Common myeloid progenitor, CD34-positive (primary cell): ENCODE data around the gene F11R.
A peak's percentile ranks its signal among the peaks of the same experiment; 100 is the strongest.
"Not testable (repeated sequence)": the region's sequence is repeated elsewhere in the genome, so short reads cannot be mapped to it uniquely, and the experiment has no call there.

Source experiments
- CTCF ChIA-PET: fragments of 350-600 bp; sonication (Branson Sonifier 250); formaldehyde crosslinking; loops from one replicate; lab custom pipeline; 2021; ENCODE audit warnings: antibody characterized with exemption; lab: Charles Lee
- POLR2A ChIA-PET: fragments of 350-600 bp; sonication (Branson Sonifier 250); formaldehyde crosslinking; loops from one replicate; lab custom pipeline; 2021; ENCODE audit warnings: antibody characterized with exemption; lab: Charles Lee
- DNase-seq, 3 donors: peaks; one replicate each; pipeline versions ENCODE4 v3.0.0 to v3.0.0-alpha.2; 2013
- H3K27ac ChIP-seq, 2 experiments: 1 replicate in 1 of 2; 2 replicates in 1 of 2; pipeline ENCODE4 v1.7.0; 2013; ENCODE audit warnings: inconsistent platforms in 2 of 2, low read length in 2 of 2, mild to moderate bottlenecking in 2 of 2, low read depth in 1 of 2, moderate library complexity in 1 of 2; ENCODE audit not compliant: severe bottlenecking in 2 of 2, insufficient read depth in 1 of 2, poor library complexity in 1 of 2
- H3K27me3 ChIP-seq, 5 experiments: replicated peaks in 2 of 5; 1 replicate in 3 of 5; 2 replicates in 2 of 5; pipeline versions ENCODE4 v1.6.1 to v1.7.0; 2013; ENCODE audit warnings: low read length in 4 of 5, mild to moderate bottlenecking in 2 of 5, moderate library complexity in 2 of 5, inconsistent platforms in 1 of 5; ENCODE audit not compliant: insufficient read depth in 5 of 5, control insufficient read depth in 4 of 5
- H3K36me3 ChIP-seq, 4 experiments: 1 replicate in 2 of 4; 2 replicates in 2 of 4; pipeline versions ENCODE4 v1.6.1 to v1.7.0; 2013; ENCODE audit warnings: low read length in 3 of 4, control low read depth in 1 of 4, mild to moderate bottlenecking in 1 of 4; ENCODE audit not compliant: control insufficient read depth in 4 of 4, insufficient read depth in 4 of 4
- H3K4me1 ChIP-seq, 4 experiments: 1 replicate in 3 of 4; 2 replicates in 1 of 4; pipeline versions ENCODE4 v1.6.1 to v1.7.1; 2013; ENCODE audit warnings: low read length in 3 of 4, mild to moderate bottlenecking in 3 of 4, control low read depth in 1 of 4, inconsistent platforms in 1 of 4, moderate library complexity in 1 of 4; ENCODE audit not compliant: control insufficient read depth in 4 of 4, insufficient read depth in 4 of 4; ENCODE audit errors: control extremely low read depth in 1 of 4
- H3K4me3 ChIP-seq, 7 experiments: 1 replicate in 4 of 7; 2 replicates in 3 of 7; pipeline versions ENCODE4 v1.5.1 to v1.7.0; 2013; ENCODE audit warnings: mild to moderate bottlenecking in 7 of 7, low read length in 6 of 7, moderate library complexity in 6 of 7, inconsistent platforms in 2 of 7, low read depth in 2 of 7, control low read depth in 1 of 7; ENCODE audit not compliant: insufficient read depth in 4 of 7, control insufficient read depth in 1 of 7; ENCODE audit errors: extremely low read depth in 1 of 7
- H3K9me3 ChIP-seq, 5 experiments: 1 replicate in 4 of 5; 2 replicates in 1 of 5; pipeline versions ENCODE4 v1.6.1 to v1.7.1; 2013; ENCODE audit warnings: low read length in 4 of 5, mild to moderate bottlenecking in 2 of 5, inconsistent platforms in 1 of 5, low read depth in 1 of 5, moderate library complexity in 1 of 5; ENCODE audit not compliant: control insufficient read depth in 4 of 5, insufficient read depth in 2 of 5; ENCODE audit errors: control extremely low read depth in 1 of 5
- WGBS: methylation state at CpG from one replicate; pipeline ENCODE4 v1.1.5; 2013; ENCODE audit not compliant: insufficient coverage; 5-methylcytosine and 5-hydroxymethylcytosine counted together

The F11R gene

GRCh38 chr1:161016683-161017082 lies 4.3 kb downstream of the F11R start:
- H3K4me1 ChIP-seq, result peaks cover 26 to 67% (median 59%) of the 10 kb centered on the region in 4 experiments
- H3K27me3 ChIP-seq, H3K9me3 ChIP-seq, H3K4me3 ChIP-seq, DNase-seq, H3K36me3 ChIP-seq, POLR2A ChIA-PET, H3K27ac ChIP-seq: not testable (repeated sequence)
- WGBS, result 86% methylated on average over 1 of the region's 1 CpG
- CTCF ChIA-PET, result interaction anchor here (13.2 kb wide), 1 partner anchor 19 kb away, joined by 120 read pairs; no protein-coding TSS in a partner anchor

DNA sequence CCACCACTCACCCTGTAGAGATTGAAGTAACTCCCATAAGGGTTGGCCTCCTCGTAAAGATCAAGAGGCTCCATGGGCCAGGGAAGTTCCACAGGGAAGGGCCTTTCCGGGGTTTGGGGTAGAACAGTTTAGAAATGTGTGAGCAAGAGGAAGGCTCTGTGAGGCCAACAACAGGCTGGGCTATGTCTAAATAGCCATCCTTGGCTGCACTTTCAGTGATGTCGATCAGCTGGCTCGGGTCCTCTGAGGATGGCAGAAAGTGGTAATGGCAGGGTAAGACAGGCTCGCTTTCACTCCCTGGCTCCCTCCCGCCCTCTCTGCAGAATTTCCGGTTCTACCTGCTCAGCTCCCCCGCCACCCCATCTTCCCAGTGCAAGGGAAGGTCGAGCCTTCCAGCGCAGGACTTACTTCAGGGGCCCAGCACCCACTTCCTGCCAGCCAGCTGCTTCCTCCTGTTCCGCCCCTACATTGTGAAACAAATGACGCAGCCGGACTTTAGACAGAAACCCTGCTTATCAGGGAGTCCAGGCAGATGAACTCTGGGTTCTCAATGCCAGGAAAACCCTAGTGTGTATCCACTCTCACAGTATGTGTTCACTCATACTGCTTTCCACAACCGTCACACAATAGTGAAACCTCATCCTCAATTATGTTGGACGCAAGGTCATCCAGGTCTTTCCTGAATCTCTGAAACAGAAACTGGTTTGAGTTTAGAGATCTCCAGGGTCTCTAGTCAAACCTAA lies 7.3 kb downstream of the F11R start:
- H3K27ac ChIP-seq, result peak overlapping the region; percentile 83 to 90
- POLR2A ChIA-PET, result interaction anchor here (0.8 to 3.2 kb wide), 6 partner anchors 8 to 56 kb away, joined by 3 to 14 read pairs (median 4); partner anchors contain the start of genes ARHGAP30 and USF1
- peaks cover 0 to 2% (median 0%) of the 10 kb centered on the region in 4 experiments for H3K36me3 ChIP-seq
- WGBS, result 0% methylated on average over 11 of the region's 15 CpGs
- no peaks in the 10 kb centered on the region for H3K27me3 ChIP-seq
- H3K4me3 ChIP-seq, result peak overlapping the region; percentile 12 to 73 (median 52)
- H3K9me3 ChIP-seq, result no peaks in the 10 kb centered on the region
- peaks cover 15 to 48% (median 37%) of the 10 kb centered on the region in 4 experiments for H3K4me1 ChIP-seq
- peak; percentile 95 to 99 (median 98) for DNase-seq
- CTCF ChIA-PET, result interaction anchor here (0.6 to 13.2 kb wide), 9 partner anchors 9 to 114 kb away, joined by 3 to 120 read pairs (median 5); partner anchors contain the start of gene TSTD1

GRCh38 chr1:161013131-161013487 lies 7.8 kb downstream of the F11R start:
- Histone ChIP-seq H3K4me1 (peaks cover 12 to 43% (median 32%) of the 10 kb centered on the region in 4 experiments), H3K27ac (peak overlapping the region; percentile 81 to 90), H3K27me3 (no peaks in the 10 kb centered on the region), H3K9me3 (no peaks in the 10 kb centered on the region), H3K36me3 (peaks cover 0 to 2% (median 0%) of the 10 kb centered on the region in 4 experiments), H3K4me3 (peak overlapping the region in 6 of 7 experiments; percentile 29 to 73 (median 52))
- DNase-seq, result peak in 2 of 3 donors; percentile 69 to 77
- POLR2A ChIA-PET, result interaction anchor here (0.8 to 3.2 kb wide), 6 partner anchors 8 to 57 kb away, joined by 3 to 14 read pairs (median 4); partner anchors contain the start of genes ARHGAP30 and USF1
- CTCF ChIA-PET, result interaction anchor here (0.6 to 13.2 kb wide), 10 partner anchors 8 to 115 kb away, joined by 3 to 120 read pairs (median 4); partner anchors contain the start of gene TSTD1

DNA sequence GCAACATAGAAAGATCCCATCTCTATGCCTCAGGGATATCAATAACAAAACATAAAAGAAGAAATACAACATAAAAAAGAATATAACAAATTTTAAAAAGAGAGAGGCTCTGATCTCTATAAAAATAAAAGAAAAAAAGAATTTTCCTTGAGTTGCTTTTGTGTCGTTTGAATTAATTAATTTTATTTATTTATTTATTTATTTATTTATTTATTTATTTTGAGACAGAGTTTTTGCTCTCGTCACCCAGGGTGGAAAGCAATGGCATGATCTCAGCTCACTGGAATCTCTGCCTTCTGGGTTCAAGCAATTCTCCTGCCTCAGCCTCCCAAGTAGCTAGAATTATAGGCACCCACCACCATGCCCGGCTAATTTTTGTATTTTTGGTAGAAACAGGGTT lies 8.5 kb downstream of the F11R start:
- H3K36me3 ChIP-seq, result peaks cover 0 to 2% (median 1%) of the 10 kb centered on the region in 4 experiments
- H3K4me3 ChIP-seq, result peak overlapping the region in 1 of 7 experiments; percentile 58
- peaks cover 12 to 36% (median 28%) of the 10 kb centered on the region in 4 experiments for H3K4me1 ChIP-seq
- H3K27ac ChIP-seq, result peak overlapping the region in 1 of 2 experiments; percentile 90
- no peaks in the 10 kb centered on the region for H3K9me3 ChIP-seq
- no peaks in the 10 kb centered on the region for H3K27me3 ChIP-seq
- DNase-seq, result no peak
- ChIA-PET CTCF (interaction anchor here (1.3 to 13.2 kb wide), 4 partner anchors 9 to 87 kb away, joined by 3 to 120 read pairs (median 14); partner anchors contain the start of gene F11R), POLR2A (interaction anchor here (0.6 to 3.2 kb wide), 3 partner anchors 15 to 56 kb away, joined by 3 to 14 read pairs (median 7); no protein-coding TSS in a partner anchor)
- 100% methylated on average over 1 of the region's 3 CpGs for WGBS

- Histone ChIP-seq H3K9me3 (no peaks in the 10 kb centered on the region), H3K27ac (no peak overlapping the region), H3K4me1 (peaks cover 12 to 36% (median 28%) of the 10 kb centered on the region in 4 experiments), H3K36me3 (peaks cover 0 to 7% (median 1%) of the 10 kb centered on the region in 4 experiments), H3K27me3 (no peaks in the 10 kb centered on the region), H3K4me3 (no peak overlapping the region)
- peak in 1 of 3 donors; percentile 33 for DNase-seq
- ChIA-PET CTCF (interaction anchor here (1.2 to 13.2 kb wide), 4 partner anchors 11 to 132 kb away, joined by 4 to 120 read pairs (median 14); partner anchors contain the start of gene F11R), POLR2A (interaction anchor here (0.7 kb wide), 1 partner anchor 37 kb away, joined by 3 read pairs; no protein-coding TSS in a partner anchor)
- WGBS, result 86% methylated on average over 7 of the region's 7 CpGs
These were observed 11.2 kb downstream of the F11R start for GRCh38 chr1:161009602-161010211.

- 100% methylated on average over 2 of the region's 4 CpGs for WGBS
- no peak for DNase-seq
- H3K4me1 ChIP-seq, result peaks cover 10 to 30% (median 22%) of the 10 kb centered on the region in 4 experiments
- H3K27ac ChIP-seq, result no peak overlapping the region
- no peaks in the 10 kb centered on the region for H3K27me3 ChIP-seq
- H3K9me3 ChIP-seq, result no peaks in the 10 kb centered on the region
- ChIA-PET CTCF (interaction anchor here (1.1 to 13.2 kb wide), 4 partner anchors 12 to 132 kb away, joined by 3 to 120 read pairs (median 12); no protein-coding TSS in a partner anchor), POLR2A (no interaction called here)
- no peak overlapping the region for H3K4me3 ChIP-seq
- peaks cover 0 to 7% (median 1%) of the 10 kb centered on the region in 4 experiments for H3K36me3 ChIP-seq
These were observed 12.0 kb downstream of the F11R start for GRCh38 chr1:161008869-161009510.
